Measurements from ENCODE around the gene TKTL1.

The TKTL1 gene

DNA sequence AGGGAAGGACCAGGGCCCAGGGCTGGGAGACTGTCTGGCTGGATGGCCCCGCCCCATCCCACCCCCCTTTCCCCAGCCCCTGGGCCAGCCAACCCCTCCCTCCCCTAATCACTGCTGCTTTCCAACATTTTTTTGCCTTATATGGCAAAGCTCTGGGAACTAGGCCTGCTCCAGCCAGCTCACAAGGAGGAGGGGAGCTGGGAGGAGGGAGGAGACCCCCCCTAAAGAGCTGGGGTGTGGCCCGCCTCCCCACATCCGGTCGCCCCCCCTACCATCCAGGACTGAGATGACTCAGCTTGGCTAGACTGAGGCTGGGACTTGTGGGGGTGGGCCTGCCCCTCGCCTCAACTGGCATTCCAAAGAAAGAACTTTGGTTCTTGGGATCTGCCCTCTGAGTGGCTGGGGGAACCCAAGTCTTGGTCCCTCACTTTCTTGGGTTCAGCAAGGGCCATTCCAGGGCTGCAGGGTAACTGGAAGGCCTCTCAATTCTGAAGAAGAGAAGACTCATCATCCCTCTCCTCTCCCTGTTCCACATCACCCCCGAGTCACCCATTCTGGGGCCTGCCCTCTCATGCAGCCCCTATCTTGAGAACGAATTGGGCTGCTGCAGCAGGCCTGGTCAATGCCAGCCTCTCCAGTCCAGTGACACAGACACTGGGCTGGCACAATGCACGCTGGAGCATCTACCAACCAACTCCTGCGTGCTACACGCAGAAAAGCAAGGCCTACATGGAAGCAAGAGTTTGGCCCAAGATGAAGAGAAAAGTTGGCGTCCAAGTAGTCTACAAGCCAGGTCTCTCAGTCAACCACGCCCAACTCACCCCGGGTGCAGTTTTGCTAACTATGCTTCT lies 74.1 kb downstream of the TKTL1 start:
- TF ChIP-seq, protein P1, sequence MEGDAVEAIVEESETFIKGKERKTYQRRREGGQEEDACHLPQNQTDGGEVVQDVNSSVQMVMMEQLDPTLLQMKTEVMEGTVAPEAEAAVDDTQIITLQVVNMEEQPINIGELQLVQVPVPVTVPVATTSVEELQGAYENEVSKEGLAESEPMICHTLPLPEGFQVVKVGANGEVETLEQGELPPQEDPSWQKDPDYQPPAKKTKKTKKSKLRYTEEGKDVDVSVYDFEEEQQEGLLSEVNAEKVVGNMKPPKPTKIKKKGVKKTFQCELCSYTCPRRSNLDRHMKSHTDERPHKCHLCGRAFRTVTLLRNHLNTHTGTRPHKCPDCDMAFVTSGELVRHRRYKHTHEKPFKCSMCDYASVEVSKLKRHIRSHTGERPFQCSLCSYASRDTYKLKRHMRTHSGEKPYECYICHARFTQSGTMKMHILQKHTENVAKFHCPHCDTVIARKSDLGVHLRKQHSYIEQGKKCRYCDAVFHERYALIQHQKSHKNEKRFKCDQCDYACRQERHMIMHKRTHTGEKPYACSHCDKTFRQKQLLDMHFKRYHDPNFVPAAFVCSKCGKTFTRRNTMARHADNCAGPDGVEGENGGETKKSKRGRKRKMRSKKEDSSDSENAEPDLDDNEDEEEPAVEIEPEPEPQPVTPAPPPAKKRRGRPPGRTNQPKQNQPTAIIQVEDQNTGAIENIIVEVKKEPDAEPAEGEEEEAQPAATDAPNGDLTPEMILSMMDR (IDR thresholded peaks at IDR 0.05; ENCODE audit: low read depth, low read length) = no peak
- peak overlapping the region; percentile 82 for H3K4me3 ChIP-seq (ENCODE audit: low read depth, low read length)

DNA sequence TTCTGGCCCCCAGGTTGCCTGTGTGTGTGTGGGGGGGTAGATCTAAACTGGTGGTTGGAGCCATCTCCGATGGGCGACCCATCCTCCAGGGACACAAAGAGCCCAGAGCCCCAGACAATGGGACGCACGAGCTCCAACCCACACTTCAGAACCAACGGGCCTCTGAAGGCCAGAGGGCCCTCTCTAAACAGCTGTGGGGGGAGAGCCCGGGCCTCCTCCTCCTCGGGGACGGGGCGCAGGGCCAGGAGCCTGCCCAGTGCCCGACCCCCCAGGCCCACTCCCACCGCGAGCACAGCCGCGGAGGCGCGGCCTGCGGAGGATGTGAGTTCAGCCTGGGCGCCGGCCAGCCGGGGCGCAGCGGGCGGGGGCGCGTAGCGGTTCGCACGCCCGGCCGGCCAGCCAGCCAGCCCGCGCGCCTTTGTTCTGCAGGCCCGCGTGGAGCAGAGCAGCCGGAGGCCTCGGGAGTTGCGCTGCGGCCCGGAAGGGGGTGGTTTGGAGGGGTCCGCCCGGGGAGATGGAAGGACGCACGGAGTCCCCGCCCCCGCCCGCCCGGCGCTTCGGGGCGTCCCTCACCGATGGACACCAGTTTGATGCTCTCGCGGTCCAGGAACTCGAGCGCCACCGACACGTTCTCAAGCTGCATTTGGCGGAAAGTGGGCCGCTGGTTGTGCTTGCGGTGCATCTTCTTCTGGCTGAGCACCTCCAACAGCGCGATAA lies 74.9 kb downstream of the TKTL1 start:
- TF ChIP-seq, protein P1 (IDR thresholded peaks at IDR 0.05; ENCODE audit: low read depth, low read length) = no peak
- peak overlapping the region; percentile 82 for H3K4me3 ChIP-seq (ENCODE audit: low read depth, low read length)

DNA sequence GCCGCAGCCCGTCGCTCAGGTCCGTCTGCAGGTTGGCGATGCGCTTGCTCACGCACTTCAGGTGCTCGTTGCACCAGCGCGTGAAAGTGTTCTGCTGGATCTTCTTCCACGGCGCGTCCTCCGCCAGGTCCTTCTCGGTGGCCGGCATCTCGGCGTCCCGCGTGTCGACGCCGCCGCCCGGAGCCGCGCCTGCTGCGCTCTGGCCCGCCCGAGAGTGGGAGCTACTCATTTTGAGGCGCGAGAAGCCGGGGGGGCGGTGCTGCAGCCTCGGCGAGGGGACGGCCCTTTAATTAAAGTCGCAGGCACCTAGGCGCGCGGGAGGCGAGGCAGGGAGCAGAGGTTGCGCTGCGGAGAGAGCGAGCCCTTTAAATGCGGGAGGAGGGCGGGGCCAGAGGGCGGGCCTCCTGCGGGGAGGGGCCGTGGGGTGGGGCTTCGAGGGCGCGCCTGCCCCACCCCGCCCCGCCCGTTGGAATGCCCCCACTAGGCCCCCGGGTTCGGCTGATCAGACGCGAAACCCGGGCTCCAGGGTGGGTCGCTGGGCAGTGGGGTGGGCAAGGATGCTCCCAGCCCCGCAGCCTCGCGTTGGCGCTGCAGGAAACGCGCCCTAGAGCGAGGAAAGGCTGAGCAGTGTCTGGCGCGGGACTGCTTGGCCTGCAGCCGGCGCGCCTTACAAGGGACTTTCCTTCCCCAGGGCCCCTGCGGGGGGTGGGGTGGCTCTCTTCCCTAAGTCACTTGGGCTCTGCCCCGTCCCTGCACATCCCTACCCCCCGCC lies 75.6 kb downstream of the TKTL1 start:
- H3K4me3 ChIP-seq (ENCODE audit: low read depth, low read length) = peak overlapping the region; percentile 82
- TF ChIP-seq, protein P1 (IDR thresholded peaks at IDR 0.05; ENCODE audit: low read depth, low read length) = no peak

DNA sequence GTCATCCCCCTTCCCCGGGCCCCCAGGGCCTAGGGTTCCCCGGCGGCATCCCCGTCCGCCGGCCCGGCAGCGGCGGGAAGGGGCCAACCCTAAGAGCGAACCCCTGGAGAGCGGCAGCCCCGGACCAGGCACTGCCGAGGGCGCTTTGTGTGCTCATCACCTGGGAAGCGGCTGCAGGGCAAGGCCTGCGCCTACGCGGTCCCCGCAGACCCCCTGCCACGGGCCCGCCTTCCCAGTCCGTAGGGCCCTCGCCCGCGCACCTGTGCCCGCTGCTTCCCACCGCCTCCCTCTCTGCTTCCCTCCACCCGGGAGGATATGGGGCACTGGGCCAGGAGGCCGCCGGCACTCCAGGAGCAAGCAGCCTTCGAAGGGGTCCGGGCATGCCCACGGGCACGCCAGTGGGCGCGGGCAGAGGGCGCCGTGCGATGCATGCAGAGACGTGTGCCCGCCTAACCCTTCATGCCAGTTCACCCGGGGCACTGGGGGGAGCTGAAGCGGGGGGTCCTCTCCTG lies 76.2 kb downstream of the TKTL1 start:
- H3K4me3 ChIP-seq (ENCODE audit: low read depth, low read length) = peak overlapping the region; percentile 74
- TF ChIP-seq, protein P1 (IDR thresholded peaks at IDR 0.05; ENCODE audit: low read depth, low read length) = no peak

DNA sequence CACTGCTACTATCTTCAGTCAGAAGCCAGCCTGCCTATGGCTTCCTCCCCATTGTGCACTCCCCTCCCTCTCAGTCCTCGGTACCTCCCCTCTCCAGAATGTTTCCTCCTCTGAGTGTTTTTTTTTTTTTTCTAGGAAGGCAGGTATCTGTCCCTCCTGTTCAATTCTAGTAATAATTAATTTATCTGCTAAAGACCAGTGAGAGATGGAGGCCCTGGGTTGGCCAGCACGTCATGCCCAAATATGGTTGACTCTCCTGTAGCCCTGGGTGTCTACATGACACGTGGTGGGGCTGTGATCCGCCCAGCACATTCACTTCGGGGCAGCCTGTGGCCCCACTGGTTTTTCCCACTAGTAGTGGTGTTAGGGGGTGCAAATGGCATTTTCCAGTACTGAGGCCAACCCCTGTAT lies 77.0 kb downstream of the TKTL1 start:
- TF ChIP-seq, protein P1 (IDR thresholded peaks at IDR 0.05; ENCODE audit: low read depth, low read length) = no peak
- H3K4me3 ChIP-seq (ENCODE audit: low read depth, low read length) = peak overlapping the region; percentile 74

DNA sequence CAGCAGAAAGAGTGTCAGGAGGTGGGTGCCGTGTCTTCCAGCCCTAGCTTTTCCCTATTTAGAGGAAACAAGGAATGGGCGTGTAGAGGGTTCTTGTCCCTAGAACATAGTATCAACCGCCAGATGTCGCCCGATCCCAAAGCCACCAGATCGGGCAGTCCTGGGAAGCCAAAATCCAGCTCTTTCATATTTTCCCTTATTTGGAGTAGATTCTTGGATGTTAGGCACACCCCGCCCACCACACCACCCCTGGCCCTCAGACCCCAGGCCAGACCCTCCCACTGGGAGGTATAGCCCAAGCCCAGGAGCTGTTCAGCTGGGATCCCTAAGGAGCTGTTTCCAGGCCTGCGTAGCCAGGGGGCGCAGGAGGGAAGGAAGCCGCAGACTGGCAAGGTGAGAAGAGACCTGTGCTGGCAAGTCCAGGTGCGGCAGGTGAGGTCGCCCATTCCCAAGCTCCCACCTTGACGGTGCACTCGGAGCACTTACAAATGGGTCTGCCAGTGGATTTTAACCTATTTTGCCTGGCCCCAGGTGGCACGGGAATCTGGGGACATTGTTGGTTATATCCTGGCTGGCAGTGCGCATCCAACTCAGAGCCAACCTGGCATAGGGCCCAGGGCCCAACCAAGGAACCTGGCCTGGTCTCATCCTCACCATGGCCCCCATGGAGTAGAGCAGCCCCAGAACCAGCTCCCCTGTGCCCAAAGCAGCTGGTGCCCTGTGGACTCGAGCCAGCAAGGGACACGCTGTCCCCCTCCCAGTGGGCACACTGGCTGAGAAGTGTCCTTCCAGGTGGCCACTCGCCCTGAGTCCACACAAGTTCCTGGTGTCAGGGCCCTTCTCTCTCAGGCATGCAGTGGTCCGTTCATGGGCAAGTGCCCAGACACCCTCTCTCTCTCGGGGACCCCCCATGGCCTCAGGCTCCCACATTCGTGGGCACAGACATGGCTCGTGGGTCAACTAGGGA lies 78.0 kb downstream of the TKTL1 start:
- TF ChIP-seq, protein P1 (IDR thresholded peaks at IDR 0.05; ENCODE audit: low read depth, low read length) = peak; percentile 28; the same call in 1 of the 2 replicates
- H3K4me3 ChIP-seq (ENCODE audit: low read depth, low read length) = peak overlapping the region; percentile 74
